Muscle layer of duodenum (tissue), 2 donors: ENCODE results near the gene DDAH1.

Experiments used
- H3K27ac ChIP-seq: one replicate; pipeline ENCODE4 v1.7.0; 2013; ENCODE audit warnings: mild to moderate bottlenecking, low read length
- H3K27me3 ChIP-seq: one replicate; pipeline ENCODE4 v1.7.0; 2013; ENCODE audit warnings: low read depth, mild to moderate bottlenecking, control low read depth, low read length
- H3K36me3 ChIP-seq, 2 donors: one replicate each; pipeline ENCODE4 v1.7.0; 2013; ENCODE audit warnings: low read length in 2 of 2, control low read depth in 1 of 2, mild to moderate bottlenecking in 1 of 2; ENCODE audit not compliant: insufficient read depth in 2 of 2, control insufficient read depth in 1 of 2
- H3K4me1 ChIP-seq, 2 donors: one replicate each; pipeline ENCODE4 v1.7.0; 2013; ENCODE audit warnings: low read length in 2 of 2, mild to moderate bottlenecking in 2 of 2, control low read depth in 1 of 2, moderate library complexity in 1 of 2; ENCODE audit not compliant: insufficient read depth in 2 of 2, control insufficient read depth in 1 of 2
- H3K4me3 ChIP-seq, 2 donors: one replicate each; pipeline ENCODE4 v1.7.0; 2013; ENCODE audit warnings: low read length in 2 of 2, low read depth in 1 of 2, mild to moderate bottlenecking in 1 of 2
- H3K9me3 ChIP-seq, 2 donors: one replicate each; pipeline ENCODE4 v1.7.0; 2013; ENCODE audit warnings: low read length in 2 of 2, control low read depth in 1 of 2, mild to moderate bottlenecking in 1 of 2; ENCODE audit not compliant: control insufficient read depth in 1 of 2
- donor health status: healthy.

The DDAH1 gene

GRCh38 chr1:85339656-85340399, 125.1 kb downstream of the DDAH1 start:
- peaks cover 0 to 4% of the 10 kb centered on the region in 2 donors for H3K36me3 ChIP-seq
- H3K9me3 ChIP-seq = no peaks in the 10 kb centered on the region
- no peaks in the 10 kb centered on the region for H3K27me3 ChIP-seq
- H3K27ac ChIP-seq = no peak overlapping the region
- H3K4me1 ChIP-seq = peaks cover 0 to 14% of the 10 kb centered on the region in 2 donors
- H3K4me3 ChIP-seq = no peak overlapping the region

DNA sequence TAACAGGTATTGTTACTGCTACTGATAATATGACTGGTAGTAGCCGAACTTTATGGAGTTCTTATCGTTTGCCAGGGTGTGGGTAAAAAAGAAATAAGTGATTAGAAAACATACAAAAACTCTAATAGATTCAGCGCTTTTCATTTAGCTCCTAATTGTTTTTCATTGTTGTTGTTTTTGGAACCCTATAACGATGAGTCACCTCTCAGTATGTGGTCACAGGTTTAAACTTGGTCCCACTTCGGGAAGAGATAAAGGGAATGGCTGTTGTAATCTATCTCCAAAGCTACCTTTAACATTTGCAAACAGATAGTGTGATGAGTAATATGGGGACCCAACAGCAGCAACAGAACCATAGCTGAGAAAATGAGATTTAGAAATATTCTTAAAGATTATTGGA, 125.9 kb downstream of the DDAH1 start:
- Histone ChIP-seq H3K27me3 (no peaks in the 10 kb centered on the region), H3K27ac (no peak overlapping the region), H3K4me1 (peaks cover 0 to 14% of the 10 kb centered on the region in 2 donors), H3K9me3 (no peaks in the 10 kb centered on the region), H3K4me3 (no peak overlapping the region), H3K36me3 (peaks cover 0 to 4% of the 10 kb centered on the region in 2 donors)

DNA sequence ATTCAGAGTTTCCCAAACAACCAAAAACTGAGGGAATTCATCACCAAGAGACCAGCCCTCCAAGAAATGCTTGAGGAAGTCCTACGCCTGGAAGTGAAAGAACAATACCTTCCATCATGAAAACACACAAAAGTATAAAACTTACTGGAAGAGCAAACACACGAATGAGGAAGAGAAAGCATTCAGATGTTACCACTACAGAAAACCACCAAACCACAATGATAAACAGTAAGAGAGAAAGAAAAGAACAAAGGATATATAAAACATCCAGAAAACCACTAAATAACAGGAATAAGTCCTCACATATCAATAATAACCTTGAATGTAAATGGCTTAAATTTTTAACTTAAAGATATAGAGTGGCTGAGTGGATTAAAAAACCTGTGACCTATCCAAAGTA, 130.0 kb downstream of the DDAH1 start:
- no peaks in the 10 kb centered on the region for H3K27me3 ChIP-seq
- H3K4me3 ChIP-seq = no peak overlapping the region
- H3K9me3 ChIP-seq = no peaks in the 10 kb centered on the region
- H3K36me3 ChIP-seq = no peaks in the 10 kb centered on the region
- H3K4me1 ChIP-seq = peaks cover 0 to 9% of the 10 kb centered on the region in 2 donors
- no peak overlapping the region for H3K27ac ChIP-seq

- H3K9me3 ChIP-seq = no peaks in the 10 kb centered on the region
- no peak overlapping the region for H3K27ac ChIP-seq
- H3K4me3 ChIP-seq = no peak overlapping the region
- H3K36me3 ChIP-seq = no peaks in the 10 kb centered on the region
- no peaks in the 10 kb centered on the region for H3K27me3 ChIP-seq
- H3K4me1 ChIP-seq = peaks cover 0 to 9% of the 10 kb centered on the region in 2 donors
Measured at GRCh38 chr1:85333186-85333585, 131.8 kb downstream of the DDAH1 start.

DNA sequence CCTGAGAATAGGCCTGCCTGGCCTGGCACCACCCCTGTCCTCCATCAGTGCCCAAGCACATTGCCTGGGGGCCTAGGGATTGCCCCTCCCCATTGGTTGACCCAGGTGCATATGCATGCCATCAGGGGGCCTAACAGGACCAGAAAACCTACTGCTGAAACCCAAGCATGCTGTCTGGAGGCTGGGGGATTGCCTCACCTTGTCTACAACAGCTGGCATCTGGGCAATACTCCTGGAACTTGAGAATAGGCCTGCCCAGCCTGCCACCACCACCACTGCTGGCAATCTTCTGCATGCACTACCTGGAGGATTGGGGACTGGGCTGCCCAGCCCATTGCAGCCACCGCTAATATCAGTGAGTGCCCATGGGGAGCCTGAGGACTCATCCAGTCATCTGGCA, 132.4 kb downstream of the DDAH1 start:
- Histone ChIP-seq H3K4me1 (peaks cover 0 to 9% of the 10 kb centered on the region in 2 donors), H3K27me3 (no peaks in the 10 kb centered on the region), H3K9me3 (no peaks in the 10 kb centered on the region), H3K4me3 (no peak overlapping the region), H3K27ac (no peak overlapping the region), H3K36me3 (no peaks in the 10 kb centered on the region)

DNA sequence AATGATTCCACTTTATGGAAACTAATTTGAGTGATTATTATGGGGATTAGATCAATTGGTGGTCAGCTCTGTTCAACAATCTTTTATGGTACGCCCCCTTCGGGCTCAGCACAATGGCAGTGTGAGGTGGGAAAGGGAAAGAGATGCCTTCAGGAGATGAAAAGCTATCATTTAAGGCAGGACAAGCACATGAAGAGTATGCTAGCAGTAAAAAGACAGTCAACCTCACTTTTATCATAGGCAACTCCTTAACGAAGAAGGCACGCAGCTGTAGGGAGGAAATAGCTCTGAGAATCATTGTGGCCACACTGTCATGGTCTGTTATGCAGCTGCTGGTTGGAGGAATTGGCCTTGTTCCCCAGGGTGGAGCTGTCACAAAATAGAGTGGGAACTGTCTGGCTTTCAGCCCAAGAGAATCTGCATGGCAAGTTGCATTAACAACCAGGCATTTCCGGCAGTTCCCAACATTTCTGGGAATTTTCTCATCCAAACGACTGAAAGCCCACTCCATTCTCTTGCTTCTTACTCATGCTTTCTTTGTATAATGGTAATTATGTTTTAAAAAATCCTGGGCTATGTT, 134.2 kb downstream of the DDAH1 start:
- no peaks in the 10 kb centered on the region for H3K36me3 ChIP-seq

GRCh38 chr1:85330214-85330631, 134.7 kb downstream of the DDAH1 start:
- peaks cover 0 to 9% of the 10 kb centered on the region in 2 donors for H3K4me1 ChIP-seq
- no peaks in the 10 kb centered on the region for H3K9me3 ChIP-seq
- H3K27ac ChIP-seq = peak overlapping the region; percentile 58
- no peak overlapping the region for H3K4me3 ChIP-seq
- H3K36me3 ChIP-seq = no peaks in the 10 kb centered on the region
- no peaks in the 10 kb centered on the region for H3K27me3 ChIP-seq

More for the DNA sequence above, 134.2 kb downstream of the DDAH1 start:
- H3K9me3 ChIP-seq = no peaks in the 10 kb centered on the region
- peak overlapping the region; percentile 58 for H3K27ac ChIP-seq
- H3K4me1 ChIP-seq = peaks cover 0 to 9% of the 10 kb centered on the region in 2 donors
- H3K4me3 ChIP-seq = no peak overlapping the region
- no peaks in the 10 kb centered on the region for H3K27me3 ChIP-seq

- Histone ChIP-seq H3K36me3 (no peaks in the 10 kb centered on the region), H3K27me3 (no peaks in the 10 kb centered on the region), H3K27ac (peak overlapping the region; percentile 58), H3K9me3 (no peaks in the 10 kb centered on the region), H3K4me1 (peaks cover 0 to 9% of the 10 kb centered on the region in 2 donors), H3K4me3 (no peak overlapping the region)
Measured at GRCh38 chr1:85328713-85329397, 136.1 kb downstream of the DDAH1 start.

GRCh38 chr1:85327759-85328158, 137.2 kb downstream of the DDAH1 start:
- no peak overlapping the region for H3K27ac ChIP-seq
- no peaks in the 10 kb centered on the region for H3K9me3 ChIP-seq
- no peaks in the 10 kb centered on the region for H3K36me3 ChIP-seq
- no peak overlapping the region for H3K4me3 ChIP-seq
- no peaks in the 10 kb centered on the region for H3K27me3 ChIP-seq
- H3K4me1 ChIP-seq = peaks cover 0 to 9% of the 10 kb centered on the region in 2 donors

- Histone ChIP-seq H3K4me3 (no peak overlapping the region), H3K36me3 (no peaks in the 10 kb centered on the region), H3K27ac (no peak overlapping the region), H3K9me3 (no peaks in the 10 kb centered on the region), H3K4me1 (peaks cover 0 to 9% of the 10 kb centered on the region in 2 donors), H3K27me3 (no peaks in the 10 kb centered on the region)
Measured at GRCh38 chr1:85326851-85327250, 138.1 kb downstream of the DDAH1 start.

GRCh38 chr1:85326336-85326735, 138.6 kb downstream of the DDAH1 start:
- H3K36me3 ChIP-seq = no peaks in the 10 kb centered on the region
- no peaks in the 10 kb centered on the region for H3K27me3 ChIP-seq
- H3K4me3 ChIP-seq = no peak overlapping the region
- no peaks in the 10 kb centered on the region for H3K9me3 ChIP-seq
- H3K4me1 ChIP-seq = peaks cover 0 to 9% of the 10 kb centered on the region in 2 donors
- H3K27ac ChIP-seq = no peak overlapping the region
